SK-MEL-5 (cell line): ENCODE measurements around the gene TMPRSS2. TPM values are rescaled to one million over a fixed set of nuclear protein-coding genes. Genes with fewer than 3 reads are reported as not detected.
"Not testable (repeated sequence)": the region's sequence is repeated elsewhere in the genome, so short reads cannot be mapped to it uniquely, and the experiment has no call there.

Experiments
- DNase-seq: peaks from one replicate; pipeline ENCODE4 v3.0.0-alpha.2; 2016; ENCODE audit warnings: low read depth, low spot score
- in situ Hi-C: cut with HindIII; loops from 2 replicates; pipeline ENCODE4 v1.10.0; 2016; ENCODE audit warnings: low sequenced_read_pairs, high pct_unique_total_duplicates, low pct_unique_long_range_greater_than_20kb
- total RNA-seq: library from RNA; depleted of rRNA; stranded (reverse); fragments of >200 nt; shearing (Covaris generic); gene quantifications from 2 replicates; pipeline ENCODE4 v1.2.3, GENCODE V29; 2014

TMPRSS2 gene
- total RNA-seq, 1 experiment from 2014 or later: not detected

DNA sequence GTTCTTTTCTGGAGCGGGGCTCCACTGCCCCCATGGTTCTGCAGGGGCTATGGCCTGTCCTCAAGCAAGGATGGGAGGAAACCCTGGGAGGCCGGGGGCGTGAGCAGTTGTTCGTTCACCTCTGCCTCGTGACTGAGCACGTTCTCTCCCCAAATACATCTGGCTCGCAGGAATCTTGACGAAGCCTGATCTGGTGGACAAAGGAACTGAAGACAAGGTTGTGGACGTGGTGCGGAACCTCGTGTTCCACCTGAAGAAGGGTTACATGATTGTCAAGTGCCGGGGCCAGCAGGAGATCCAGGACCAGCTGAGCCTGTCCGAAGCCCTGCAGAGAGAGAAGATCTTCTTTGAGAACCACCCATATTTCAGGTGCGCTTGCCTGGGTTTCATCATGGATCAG lies 66.4 kb downstream of the TMPRSS2 start:
- no peak for DNase-seq
- in situ Hi-C loops: no loop called here

DNA sequence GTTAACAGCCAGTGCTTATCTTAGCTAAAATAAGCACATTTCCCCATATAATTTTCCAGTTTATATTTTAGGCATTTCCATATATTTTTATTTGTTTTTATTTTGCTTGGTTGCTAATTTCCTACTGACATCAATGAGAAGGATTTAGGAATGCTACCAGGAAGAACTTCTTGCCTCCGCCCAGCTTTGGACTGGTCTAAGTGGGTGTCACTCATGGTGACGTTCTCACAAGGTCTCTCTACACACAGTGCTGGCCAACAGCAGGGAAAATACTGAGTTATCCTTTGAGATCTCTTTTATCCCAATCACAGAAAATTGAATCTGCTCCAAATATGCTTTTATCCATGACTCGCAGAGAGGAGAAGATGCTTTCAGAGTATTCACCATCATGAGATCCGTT lies 68.7 kb downstream of the TMPRSS2 start:
- DNase-seq: no peak
- in situ Hi-C loops: no loop called here

- DNase-seq: no peak
- in situ Hi-C loops: no loop called here
Observed at GRCh38 chr21:41438425-41439113, 69.4 kb downstream of the TMPRSS2 start.

DNA sequence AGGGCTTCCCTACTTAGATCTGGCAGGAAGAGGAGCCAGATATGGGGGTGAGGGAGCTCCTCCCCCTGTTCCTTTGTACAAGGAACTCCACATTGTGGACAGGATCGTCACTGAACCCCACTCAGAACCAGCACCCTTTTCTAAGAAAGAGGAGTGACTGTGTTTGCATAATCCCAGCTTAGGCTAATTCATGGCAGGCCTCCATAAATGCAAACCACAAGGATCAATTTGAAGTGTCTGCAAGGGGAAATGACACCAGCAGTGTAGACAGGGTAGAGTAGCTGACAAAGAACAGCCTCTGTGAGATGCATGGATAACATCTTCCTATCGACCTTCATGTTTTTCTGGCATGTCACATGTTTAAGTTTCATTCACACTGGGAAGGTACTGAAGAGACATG lies 70.2 kb downstream of the TMPRSS2 start:
- in situ Hi-C loops: no loop called here
- no peak for DNase-seq

GRCh38 chr21:41435706-41436105 lies 72.3 kb downstream of the TMPRSS2 start:
- no peak for DNase-seq
- in situ Hi-C loops: no loop called here

DNA sequence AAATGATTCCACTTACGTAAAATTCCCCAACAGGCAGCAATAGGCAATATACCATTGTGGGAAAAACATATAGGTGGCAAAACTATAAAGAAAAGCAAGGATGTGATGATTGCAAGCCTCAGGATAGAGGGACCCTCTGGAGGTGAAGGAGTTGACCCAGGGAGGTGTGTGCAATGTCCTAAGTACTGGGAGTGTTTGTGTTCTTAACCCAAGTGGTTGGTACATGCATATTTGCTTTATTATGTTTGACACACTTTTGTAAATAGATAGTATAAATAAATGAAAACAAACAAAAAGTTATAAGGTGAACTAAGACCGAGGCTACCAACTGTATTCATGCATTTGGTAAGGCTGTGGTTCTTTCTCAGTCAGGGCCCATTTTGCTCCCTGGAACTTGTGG lies 74.4 kb downstream of the TMPRSS2 start:
- in situ Hi-C loops: no loop called here
- DNase-seq: no peak

DNA sequence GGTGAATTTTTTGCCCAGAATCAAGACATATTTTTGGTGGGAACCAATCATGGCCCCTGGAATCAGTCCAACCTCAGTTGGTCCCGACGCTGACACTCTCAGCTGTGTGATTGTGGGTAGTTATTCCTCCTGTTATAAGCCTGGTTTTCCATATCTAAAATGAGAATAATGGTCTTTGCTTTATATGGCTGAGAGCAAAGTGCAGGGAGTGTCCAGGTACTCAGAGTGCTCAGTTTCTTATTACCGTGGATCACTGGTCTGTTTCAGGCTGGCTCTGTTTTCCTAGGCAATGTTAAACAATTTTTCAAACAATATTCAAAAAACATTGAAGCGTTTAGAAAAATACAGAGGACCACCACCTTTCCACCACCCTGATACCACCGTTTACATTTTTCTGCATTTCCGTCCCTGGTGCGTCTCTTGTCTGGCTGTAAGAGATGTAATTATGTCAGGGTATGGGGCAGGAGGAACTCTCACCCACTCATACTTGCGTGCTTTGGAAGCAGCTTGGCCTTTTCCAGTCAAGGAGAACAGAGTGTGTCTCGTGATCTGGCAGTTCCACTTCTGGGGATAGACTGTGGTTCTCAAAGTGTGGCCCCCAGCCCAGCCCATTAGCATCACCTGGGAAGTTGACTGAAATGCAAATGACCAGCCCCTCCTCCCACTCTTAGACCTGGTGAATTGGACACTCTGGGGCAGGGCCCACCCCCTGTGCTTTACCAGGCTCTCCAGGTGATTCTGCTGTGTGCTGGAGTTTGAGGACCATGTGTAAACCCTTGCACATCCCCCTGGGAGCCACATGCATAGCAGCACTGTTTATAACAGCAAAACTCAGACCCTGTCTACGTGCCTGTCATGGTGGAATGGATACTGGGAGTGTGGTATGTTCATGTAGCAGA lies 75.1 kb downstream of the TMPRSS2 start:
- in situ Hi-C loops: no loop called here
- no peak for DNase-seq

- no peak for DNase-seq
- in situ Hi-C loops: no loop called here
Observed at GRCh38 chr21:41431788-41432548, 76.0 kb downstream of the TMPRSS2 start.

DNA sequence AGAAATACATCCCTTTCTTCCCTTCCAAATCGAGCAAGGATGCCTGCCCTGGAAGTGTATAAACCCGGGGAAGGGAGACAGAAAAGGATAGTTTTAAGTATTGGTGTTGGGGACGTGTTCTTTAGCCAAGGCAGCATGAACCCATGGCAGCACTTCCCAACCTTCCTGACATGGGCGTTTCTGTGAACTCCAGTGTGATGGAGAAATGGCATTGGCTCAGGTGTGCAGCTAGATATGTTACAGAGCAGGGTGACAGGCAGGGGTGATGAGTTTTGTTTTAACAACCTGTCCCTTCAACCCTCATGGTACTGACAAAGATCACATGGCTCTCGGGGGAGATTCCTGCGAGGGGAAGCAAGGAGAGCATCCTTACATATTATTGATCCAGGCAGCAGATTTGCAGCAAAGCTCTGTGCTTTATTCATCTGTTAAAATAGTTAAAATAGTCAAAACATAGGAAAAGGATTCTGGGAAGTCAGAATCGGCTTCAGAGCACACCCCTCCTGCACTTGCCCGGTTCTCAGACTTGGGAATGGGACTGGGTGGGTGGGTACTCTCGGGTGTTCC lies 78.0 kb downstream of the TMPRSS2 start:
- in situ Hi-C loops: no loop called here
- DNase-seq: no peak

DNA sequence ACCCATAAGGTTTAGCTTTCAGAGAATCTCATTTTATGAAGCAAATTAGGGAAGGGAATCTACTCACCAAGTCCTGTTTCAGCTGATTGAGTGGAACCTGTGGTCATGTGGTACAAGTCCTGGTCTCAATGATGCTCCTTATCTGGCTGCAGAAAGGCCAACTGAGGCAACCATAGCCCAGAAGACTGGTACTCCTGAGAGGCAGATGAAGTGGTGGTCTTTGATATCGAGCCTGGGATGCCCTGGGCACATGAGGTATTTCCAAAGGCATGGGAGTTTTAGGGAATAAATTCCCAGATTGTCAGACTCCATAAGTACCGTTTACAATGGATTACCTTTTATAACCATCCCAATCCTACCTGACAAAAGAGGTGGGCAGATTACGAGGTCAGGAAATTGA lies 78.7 kb downstream of the TMPRSS2 start:
- in situ Hi-C loops: no loop called here
- DNase-seq: no peak

DNA sequence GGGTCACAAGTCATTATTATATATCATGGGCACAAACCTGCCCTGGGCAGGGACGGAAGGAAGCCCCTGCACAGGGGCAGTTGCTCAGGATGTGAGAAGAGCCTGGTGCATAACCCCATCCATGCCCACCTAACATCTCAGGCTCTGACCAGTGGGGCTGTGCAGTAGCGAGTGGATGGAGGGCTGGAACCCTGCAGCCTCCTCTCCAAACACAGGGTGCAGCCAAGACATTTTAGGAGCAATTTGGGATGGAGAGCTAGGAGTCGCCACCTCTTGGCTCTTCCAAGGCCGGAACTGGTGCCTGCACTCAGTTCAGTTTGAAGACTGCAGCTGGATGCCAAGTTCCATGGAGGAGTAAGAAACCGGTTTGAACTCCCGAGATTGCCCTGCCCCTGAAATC lies 79.1 kb downstream of the TMPRSS2 start:
- in situ Hi-C loops: no loop called here
- DNase-seq: no peak

- in situ Hi-C loops: no loop called here
- no peak for DNase-seq
Observed at GRCh38 chr21:41428311-41428710, 79.6 kb downstream of the TMPRSS2 start.

DNA sequence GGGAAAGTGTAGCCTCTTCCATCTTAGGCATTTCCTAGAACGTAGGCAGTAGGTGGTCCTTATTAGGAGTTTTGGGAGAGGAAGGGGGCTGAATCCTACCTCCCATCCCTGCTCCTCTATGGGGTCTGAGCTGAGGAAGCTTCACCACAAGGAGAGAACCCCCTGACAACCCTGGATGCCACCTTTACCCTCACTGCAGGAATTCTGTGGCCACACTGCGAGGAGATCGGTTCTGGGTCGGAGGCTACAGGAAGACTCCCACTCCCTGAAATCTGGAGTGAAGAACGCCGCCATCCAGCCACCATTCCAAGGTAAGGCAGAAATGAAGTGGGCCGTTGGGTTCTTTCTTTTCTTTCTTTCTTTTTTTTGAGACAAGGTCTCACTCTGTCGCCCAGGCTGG lies 80.4 kb downstream of the TMPRSS2 start:
- in situ Hi-C loops: no loop called here
- DNase-seq: no peak

- in situ Hi-C loops: no loop called here
- DNase-seq: no peak
Observed at GRCh38 chr21:41426676-41427404, 81.1 kb downstream of the TMPRSS2 start.

DNA sequence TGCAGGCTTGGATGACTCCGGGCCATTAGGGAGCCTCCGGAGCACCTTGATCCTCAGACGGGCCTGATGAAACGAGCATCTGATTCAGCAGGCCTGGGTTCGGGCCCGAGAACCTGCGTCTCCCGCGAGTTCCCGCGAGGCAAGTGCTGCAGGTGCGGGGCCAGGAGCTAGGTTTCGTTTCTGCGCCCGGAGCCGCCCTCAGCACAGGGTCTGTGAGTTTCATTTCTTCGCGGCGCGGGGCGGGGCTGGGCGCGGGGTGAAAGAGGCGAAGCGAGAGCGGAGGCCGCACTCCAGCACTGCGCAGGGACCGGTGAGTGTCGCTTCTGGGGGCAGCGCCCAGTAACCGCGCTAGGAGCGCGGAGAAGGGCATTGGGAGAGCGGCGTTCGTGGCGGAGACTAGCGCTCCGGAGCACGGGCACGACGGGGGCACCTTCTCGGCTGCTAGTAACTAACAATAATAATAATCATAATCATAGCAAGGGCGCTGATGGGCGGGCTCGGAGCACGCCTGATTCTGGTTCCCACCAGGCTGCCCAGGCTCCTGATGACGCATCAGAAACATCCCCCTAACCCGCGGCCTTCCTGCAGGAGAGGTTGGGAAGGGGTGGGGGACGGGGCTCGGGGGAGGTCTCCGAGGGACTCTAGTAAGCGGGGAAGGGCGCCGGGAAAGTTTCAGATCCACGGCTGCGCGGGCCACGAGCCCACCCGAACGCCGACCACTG lies 81.8 kb downstream of the TMPRSS2 start, which contains the start of gene MX1:
Gene MX1, plus strand, starts transcription at position 286 of the 722 bp plus-strand sequence. CDS start 5,832 bp downstream, outside the sequence.
- DNase-seq: no peak

GRCh38 chr21:41425588-41425953 lies 82.4 kb downstream of the TMPRSS2 start:
- in situ Hi-C loops: no loop called here
- DNase-seq: no peak

More for the DNA sequence above, 81.8 kb downstream of the TMPRSS2 start, which contains the start of gene MX1:
- in situ Hi-C loops: no loop called here

- in situ Hi-C loops: not testable (repeated sequence)
Observed at GRCh38 chr21:41423305-41423636, 84.7 kb downstream of the TMPRSS2 start.

More at GRCh38 chr21:41423305-41423636, 84.7 kb downstream of the TMPRSS2 start:
- not testable (repeated sequence) for DNase-seq
